CD4-positive, alpha-beta T cell (primary cell): ENCODE measurements around the gene TMEM41A. TPM values are rescaled to one million over a fixed set of nuclear protein-coding genes. Genes with fewer than 3 reads are reported as not detected.

Experiments used
- ATAC-seq: fragments of 200-7000 bp; cut with Tn5 transposase; one replicate; pipeline ENCODE4 v1.10.0; 2022; ENCODE audit warnings: mild to moderate bottlenecking; ENCODE audit not compliant: poor library complexity
- CTCF ChIA-PET: fragments of 350-600 bp; sonication (Branson Sonifier 250); formaldehyde crosslinking; loops from one replicate; lab custom pipeline; 2021; ENCODE audit warnings: antibody characterized with exemption, inconsistent platforms; lab: Charles Lee
- POLR2A ChIA-PET: fragments of 350-600 bp; sonication (Branson Sonifier 250); formaldehyde crosslinking; loops from one replicate; lab custom pipeline; 2021; ENCODE audit warnings: antibody characterized with exemption, inconsistent platforms; lab: Charles Lee
- DNase-seq, 14 experiments: peaks; one replicate each; pipeline ENCODE4 v3.0.0-alpha.2; 2013 to 2020; ENCODE audit warnings: mixed read lengths in 2 of 14
- H3K27ac ChIP-seq, 2 donors: one replicate each; pipeline versions ENCODE4 v1.5.1 to v1.7.0; 2013; ENCODE audit warnings: low read length in 2 of 2, low read depth in 1 of 2, mild to moderate bottlenecking in 1 of 2
- H3K27me3 ChIP-seq, 2 experiments: 1 replicate in 1 of 2; 2 replicates in 1 of 2; pipeline versions ENCODE4 v1.6.1 to v1.7.0; 2013; ENCODE audit warnings: low read length in 2 of 2, control low read depth in 1 of 2, mild to moderate bottlenecking in 1 of 2, moderate library complexity in 1 of 2; ENCODE audit not compliant: insufficient read depth in 2 of 2, control insufficient read depth in 1 of 2
- H3K36me3 ChIP-seq: one replicate; pipeline ENCODE4 v1.6.1; 2013; ENCODE audit warnings: low read length, control low read depth; ENCODE audit not compliant: insufficient read depth
- H3K4me1 ChIP-seq: one replicate; pipeline ENCODE4 v1.6.1; 2013; ENCODE audit warnings: low read length, control low read depth; ENCODE audit not compliant: insufficient read depth
- H3K4me3 ChIP-seq: one replicate; pipeline ENCODE4 v1.5.1; 2013; ENCODE audit warnings: mild to moderate bottlenecking, low read length, moderate library complexity
- H3K9me3 ChIP-seq, 2 experiments: 1 replicate in 1 of 2; 2 replicates in 1 of 2; pipeline versions ENCODE4 v1.6.1 to v1.7.0; 2013; ENCODE audit warnings: low read length in 2 of 2, mild to moderate bottlenecking in 2 of 2, control low read depth in 1 of 2, moderate library complexity in 1 of 2; ENCODE audit not compliant: control insufficient read depth in 1 of 2, insufficient read depth in 1 of 2
- H3K27ac Mint-ChIP-seq: one replicate; pipeline ENCODE4 v1.8.0; 2020; ENCODE audit warnings: mixed read lengths
- H3K27me3 Mint-ChIP-seq: one replicate; pipeline ENCODE4 v1.8.0; 2021; ENCODE audit warnings: mixed read lengths
- H3K36me3 Mint-ChIP-seq: one replicate; pipeline ENCODE4 v1.8.0; 2021; ENCODE audit warnings: low read depth, mixed read lengths
- H3K4me1 Mint-ChIP-seq: one replicate; pipeline ENCODE4 v1.8.0; 2021; ENCODE audit warnings: low read depth, mixed read lengths
- H3K4me3 Mint-ChIP-seq: one replicate; pipeline ENCODE4 v1.8.0; 2020; ENCODE audit warnings: mild to moderate bottlenecking, mixed read lengths
- H3K9me3 Mint-ChIP-seq: one replicate; pipeline ENCODE4 v1.8.0; 2020; ENCODE audit warnings: mixed read lengths
- CTCF ChIP-seq: fragments of 200-600 bp; IDR thresholded peaks from one replicate; pipeline ENCODE4 v1.8.0; 2022; ENCODE audit warnings: antibody characterized with exemption, mild to moderate bottlenecking
- intact Hi-C, 2 experiments: fragments of 100-400 bp; cut with DNase I in 1 of 2; cut with micrococcal nuclease in 1 of 2; formaldehyde crosslinking; loops; one replicate each; pipeline versions ENCODE4 v1.15.1 to v1.9.0; 2023 to 2025; cut with DNase I, micrococcal nuclease
- total RNA-seq, 174 experiments: library from RNA in 2 of 174; stranded (reverse) in 2 of 174; gene quantifications; one replicate each; pipeline ENCODE4 v1.2.3 and lab custom pipeline; 2021 to 2026

The TMEM41A gene
- total RNA-seq, 2 experiments from 2014 or later = 26.8 to 29.1 TPM

- Mint-ChIP-seq H3K27ac (no peak overlapping the region), H3K27me3 (peaks cover 22% of the 10 kb centered on the region), H3K36me3 (no peaks in the 10 kb centered on the region), H3K9me3 (no peaks in the 10 kb centered on the region), H3K4me1 (no peaks in the 10 kb centered on the region), H3K4me3 (no peak overlapping the region)
- Histone ChIP-seq H3K4me1 (no peaks in the 10 kb centered on the region), H3K27ac (no peak overlapping the region), H3K36me3 (no peaks in the 10 kb centered on the region), H3K4me3 (no peak overlapping the region), H3K27me3 (peaks cover 0 to 8% of the 10 kb centered on the region in 2 experiments), H3K9me3 (no peaks in the 10 kb centered on the region)
- ChIA-PET CTCF (no interaction called here), POLR2A (no interaction called here)
- no peak for ATAC-seq
- DNase-seq = no peak
- intact Hi-C loops = no loop called here
- no peak for TF ChIP-seq CTCF
Observed at GRCh38 chr3:185517387-185518130, 18.7 kb upstream of the TMEM41A start.

GRCh38 chr3:185511711-185512110 lies 12.9 kb upstream of the TMEM41A start:
- ChIA-PET CTCF (interaction anchor here (1.0 kb wide), 1 partner anchor 17 kb away, joined by 3 read pairs; no protein-coding TSS in a partner anchor), POLR2A (no interaction called here)
- no peaks in the 10 kb centered on the region for H3K9me3 Mint-ChIP-seq
- H3K36me3 Mint-ChIP-seq = no peaks in the 10 kb centered on the region
- Histone ChIP-seq H3K9me3 (no peaks in the 10 kb centered on the region), H3K27me3 (no peaks in the 10 kb centered on the region), H3K27ac (no peak overlapping the region), H3K36me3 (no peaks in the 10 kb centered on the region), H3K4me3 (no peak overlapping the region), H3K4me1 (no peaks in the 10 kb centered on the region)
- no peak for TF ChIP-seq CTCF
- DNase-seq = no peak
- H3K27me3 Mint-ChIP-seq = no peaks in the 10 kb centered on the region
- no peaks in the 10 kb centered on the region for H3K4me1 Mint-ChIP-seq
- ATAC-seq = no peak
- no peak overlapping the region for H3K27ac Mint-ChIP-seq
- intact Hi-C loops = no loop called here
- no peak overlapping the region for H3K4me3 Mint-ChIP-seq

GRCh38 chr3:185508335-185508991 lies 9.6 kb upstream of the TMEM41A start:
- no peak overlapping the region for H3K4me3 ChIP-seq
- H3K4me3 Mint-ChIP-seq = no peak overlapping the region
- H3K36me3 ChIP-seq = no peaks in the 10 kb centered on the region
- POLR2A ChIA-PET = no interaction called here
- no peak overlapping the region for H3K27ac Mint-ChIP-seq
- DNase-seq (no peak), ATAC-seq (no peak)
- intact Hi-C loops = no loop called here
- H3K4me1 Mint-ChIP-seq = no peaks in the 10 kb centered on the region
- no peaks in the 10 kb centered on the region for H3K9me3 Mint-ChIP-seq
- no peaks in the 10 kb centered on the region for H3K36me3 Mint-ChIP-seq
- no peaks in the 10 kb centered on the region for H3K9me3 ChIP-seq
- no peak overlapping the region for H3K27ac ChIP-seq
- H3K27me3 ChIP-seq = no peaks in the 10 kb centered on the region
- CTCF ChIA-PET = no interaction called here
- TF ChIP-seq CTCF = no peak
- no peaks in the 10 kb centered on the region for H3K4me1 ChIP-seq
- H3K27me3 Mint-ChIP-seq = peaks cover 9% of the 10 kb centered on the region
